Subcutaneous abdominal adipose tissue (tissue), 5 donors: ENCODE results near the gene LSMEM2.

ENCODE experiments used
- H3K27ac ChIP-seq: one replicate; pipeline ENCODE4 v1.7.0; 2013; ENCODE audit warnings: low read depth, mild to moderate bottlenecking, inconsistent platforms, low read length, moderate library complexity
- H3K27me3 ChIP-seq, 5 donors: one replicate each; pipeline ENCODE4 v1.7.0; 2013; ENCODE audit warnings: low read length in 5 of 5, inconsistent platforms in 1 of 5; ENCODE audit not compliant: control insufficient read depth in 5 of 5, insufficient read depth in 4 of 5
- H3K36me3 ChIP-seq, 5 donors: one replicate each; pipeline ENCODE4 v1.7.0; 2013; ENCODE audit warnings: low read length in 5 of 5; ENCODE audit not compliant: control insufficient read depth in 5 of 5, insufficient read depth in 5 of 5
- H3K4me1 ChIP-seq, 5 donors: one replicate each; pipeline ENCODE4 v1.7.0; 2013; ENCODE audit warnings: low read length in 5 of 5, mild to moderate bottlenecking in 3 of 5, moderate library complexity in 1 of 5; ENCODE audit not compliant: control insufficient read depth in 5 of 5, insufficient read depth in 5 of 5
- H3K4me3 ChIP-seq, 5 donors: one replicate each; pipeline ENCODE4 v1.7.0; 2013; ENCODE audit warnings: low read length in 5 of 5, low read depth in 1 of 5
- H3K9ac ChIP-seq, 5 donors: one replicate each; pipeline ENCODE4 v1.7.0; 2013; ENCODE audit warnings: low read length in 5 of 5, mild to moderate bottlenecking in 4 of 5, moderate library complexity in 3 of 5
- H3K9me3 ChIP-seq, 5 donors: one replicate each; pipeline ENCODE4 v1.7.0; 2013; ENCODE audit warnings: low read length in 5 of 5; ENCODE audit not compliant: control insufficient read depth in 5 of 5
- donor health status: healthy.
- donor health status: healthy.
- donor health status: healthy.
- donor health status: healthy.
- donor health status: healthy.

Gene LSMEM2

DNA sequence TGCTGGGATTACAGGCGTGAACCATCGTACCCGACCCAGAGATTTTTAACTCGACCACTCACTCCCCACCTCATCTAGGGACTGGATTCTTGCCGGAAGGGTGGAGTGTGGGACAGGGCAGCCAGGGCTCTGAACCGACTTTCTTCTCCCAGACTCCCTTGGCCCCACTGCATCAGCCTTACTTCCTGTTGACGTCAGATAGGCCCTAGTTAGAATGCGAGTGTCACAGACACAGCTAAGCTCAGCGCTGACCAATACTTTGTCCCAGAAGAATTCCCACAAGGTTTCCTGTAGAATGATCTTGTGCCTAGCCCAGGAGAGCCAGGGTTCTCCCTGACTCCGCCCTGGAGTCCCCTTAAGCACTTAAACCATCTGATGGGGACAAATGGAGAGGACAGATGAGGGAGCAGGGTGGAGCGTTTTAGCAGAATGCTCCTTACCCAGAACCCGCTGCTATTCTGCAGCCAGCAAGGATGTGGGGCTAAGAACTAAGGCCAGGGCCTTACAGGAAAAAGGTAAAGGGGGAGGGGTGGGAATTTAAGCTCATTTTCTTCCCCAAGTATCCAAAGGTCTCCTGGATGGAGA lies 54.9 kb downstream of the LSMEM2 start:
- Histone ChIP-seq H3K4me1 (peaks cover 17 to 58% (median 53%) of the 10 kb centered on the region in 5 donors), H3K9ac (peak overlapping the region; percentile 23 to 53 (median 39)), H3K27ac (peak overlapping the region; percentile 92), H3K36me3 (peaks cover 4 to 36% (median 31%) of the 10 kb centered on the region in 5 donors), H3K27me3 (no peaks in the 10 kb centered on the region), H3K9me3 (no peaks in the 10 kb centered on the region), H3K4me3 (peak overlapping the region in 3 of 5 donors; percentile 0 to 50 (median 16))

DNA sequence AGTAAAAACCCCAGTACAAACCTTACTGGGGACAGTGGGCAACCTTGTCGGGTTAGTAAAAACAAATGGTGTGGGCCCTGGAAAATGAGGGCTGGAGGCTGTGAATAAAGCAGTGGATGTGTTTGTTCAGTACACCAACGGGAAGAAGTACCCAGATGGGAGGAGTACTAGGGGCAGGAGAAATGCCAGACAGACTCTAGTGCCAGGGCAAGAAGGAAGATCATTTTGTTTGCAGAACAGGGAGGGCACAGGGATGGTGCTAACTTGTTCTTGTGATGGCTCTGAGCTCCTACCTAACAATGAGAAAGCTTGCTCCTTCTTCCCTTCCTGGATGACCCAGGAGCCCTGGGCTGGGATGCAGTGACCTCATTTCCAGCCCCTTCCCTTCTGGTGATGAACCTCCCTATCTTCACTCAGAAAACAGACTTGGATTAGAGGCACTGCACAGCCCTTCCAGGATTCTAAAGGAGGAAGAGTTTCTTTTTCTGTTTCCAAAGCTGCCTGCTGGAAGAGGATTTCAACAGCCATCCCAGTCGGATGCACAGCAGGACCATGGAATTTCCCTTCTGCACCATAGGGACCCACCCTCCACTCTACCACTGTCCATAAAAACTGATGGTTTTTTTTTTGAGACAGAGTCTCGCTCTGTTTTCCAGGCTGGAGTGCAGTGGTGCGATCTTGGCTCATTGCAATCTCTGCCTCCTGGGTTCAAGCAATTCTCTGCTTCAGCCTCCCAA lies 55.6 kb downstream of the LSMEM2 start:
- peaks cover 4 to 32% (median 28%) of the 10 kb centered on the region in 5 donors for H3K36me3 ChIP-seq
- H3K9me3 ChIP-seq, result no peaks in the 10 kb centered on the region
- H3K4me3 ChIP-seq, result peak overlapping the region in 4 of 5 donors; percentile 0 to 50 (median 26)
- H3K27ac ChIP-seq, result peak overlapping the region; percentile 92
- H3K9ac ChIP-seq, result peak overlapping the region; percentile 23 to 53 (median 32)
- no peaks in the 10 kb centered on the region for H3K27me3 ChIP-seq
- H3K4me1 ChIP-seq, result peaks cover 17 to 64% (median 58%) of the 10 kb centered on the region in 5 donors

DNA sequence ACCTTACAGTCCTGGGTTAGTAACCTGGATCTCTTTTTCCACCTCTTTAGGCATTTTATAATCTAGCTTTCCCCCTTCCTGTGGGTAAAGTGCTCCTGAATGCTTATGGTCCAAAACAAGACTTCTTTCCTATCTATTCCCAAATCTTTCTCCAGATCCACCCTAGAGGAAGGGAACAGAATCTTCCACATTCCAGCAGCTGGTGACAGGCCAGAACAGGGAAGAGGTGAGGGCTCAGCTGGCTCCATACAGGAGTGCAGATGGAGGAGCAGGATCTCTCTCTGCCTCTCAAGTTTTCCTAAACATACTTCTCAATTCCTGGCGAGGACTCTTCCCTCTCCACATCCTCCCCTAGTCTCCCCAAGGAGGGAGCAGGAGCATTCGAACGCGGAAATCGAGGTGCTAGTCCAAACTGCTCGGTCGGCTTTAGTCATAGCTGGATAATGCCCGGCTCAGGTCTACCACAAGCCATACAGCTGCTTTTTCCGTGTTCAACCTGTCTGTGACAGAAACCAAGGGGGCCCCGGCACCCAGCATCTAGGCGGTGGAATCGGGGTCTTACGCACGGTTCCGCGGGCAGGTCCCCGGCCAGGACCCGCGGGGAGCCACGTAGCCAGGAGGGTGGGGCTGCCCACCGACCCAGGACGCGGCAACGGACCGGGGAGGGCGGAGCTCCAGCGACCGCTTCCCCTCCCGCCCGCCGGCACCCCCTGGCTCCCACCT lies 57.7 kb downstream of the LSMEM2 start:
- peak overlapping the region; percentile 71 to 94 (median 92) for H3K9ac ChIP-seq
- peaks cover 0 to 11% (median 7%) of the 10 kb centered on the region in 5 donors for H3K36me3 ChIP-seq
- H3K4me3 ChIP-seq, result peak overlapping the region; percentile 75 to 92 (median 86)
- H3K27ac ChIP-seq, result peak overlapping the region; percentile 92
- H3K27me3 ChIP-seq, result no peaks in the 10 kb centered on the region
- no peaks in the 10 kb centered on the region for H3K9me3 ChIP-seq
- peaks cover 17 to 85% (median 78%) of the 10 kb centered on the region in 5 donors for H3K4me1 ChIP-seq

DNA sequence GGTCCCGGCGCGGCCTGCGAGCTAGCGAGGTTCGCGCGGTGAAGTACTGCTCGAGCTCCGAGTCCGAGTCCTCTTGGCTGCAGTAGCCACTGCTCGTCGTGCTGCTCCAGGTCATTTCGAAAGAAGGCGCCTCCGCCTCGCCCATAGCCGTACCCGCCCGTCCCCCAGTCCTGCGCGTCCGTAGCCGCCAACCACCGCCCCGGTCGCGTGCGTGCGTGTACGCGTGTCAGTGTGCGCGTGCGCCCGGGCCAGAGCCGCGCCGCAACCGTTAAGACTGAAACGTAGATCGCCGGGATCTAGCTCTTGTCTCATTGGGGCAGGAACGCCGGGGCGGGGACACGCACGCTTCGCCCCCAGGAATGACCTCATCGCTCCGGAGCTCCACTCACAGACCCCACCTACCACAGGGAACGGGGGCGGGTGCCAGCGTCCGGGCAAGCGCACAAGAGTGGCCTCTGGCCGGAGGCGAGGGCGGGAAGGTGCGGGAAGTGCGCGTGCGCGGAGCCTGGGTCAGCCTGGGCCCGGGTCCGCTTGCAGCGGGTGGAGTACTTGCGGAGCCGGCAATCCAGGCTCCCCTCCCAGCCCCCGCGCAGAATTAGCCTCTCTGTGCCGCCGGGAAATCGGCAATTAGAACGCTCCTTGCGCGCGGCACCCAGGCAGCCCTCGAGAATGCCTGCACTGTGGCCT lies 58.4 kb downstream of the LSMEM2 start:
- Histone ChIP-seq H3K9me3 (no peaks in the 10 kb centered on the region), H3K9ac (peak overlapping the region in 4 of 5 donors; percentile 80 to 94 (median 87)), H3K4me3 (peak overlapping the region; percentile 40 to 92 (median 85)), H3K27me3 (no peaks in the 10 kb centered on the region), H3K4me1 (peaks cover 17 to 86% (median 83%) of the 10 kb centered on the region in 5 donors), H3K27ac (peak overlapping the region; percentile 92), H3K36me3 (peaks cover 0 to 4% (median under 1%) of the 10 kb centered on the region in 5 donors)
